SU-DHL-6 (cell line): Measurements from ENCODE around the gene MPC2.

Source experiments
- CTCF ChIP-seq: fragments of 200-600 bp; sonication (generic); IDR thresholded peaks from one replicate; pipeline ENCODE4 v1.5.1; 2017; ENCODE audit warnings: antibody characterized with exemption, mild to moderate bottlenecking, low read length, moderate library complexity; ENCODE audit not compliant: insufficient read depth, poor library complexity, severe bottlenecking
- EZH2phosphoT487 ChIP-seq: fragments of 200-600 bp; sonication (generic), shearing (Covaris generic); conservative IDR thresholded peaks from 2 replicates; pipeline ENCODE4 v1.6.1; 2018; ENCODE audit warnings: mild to moderate bottlenecking, antibody characterized with exemption, low read length, moderate library complexity, mixed read lengths

DNA sequence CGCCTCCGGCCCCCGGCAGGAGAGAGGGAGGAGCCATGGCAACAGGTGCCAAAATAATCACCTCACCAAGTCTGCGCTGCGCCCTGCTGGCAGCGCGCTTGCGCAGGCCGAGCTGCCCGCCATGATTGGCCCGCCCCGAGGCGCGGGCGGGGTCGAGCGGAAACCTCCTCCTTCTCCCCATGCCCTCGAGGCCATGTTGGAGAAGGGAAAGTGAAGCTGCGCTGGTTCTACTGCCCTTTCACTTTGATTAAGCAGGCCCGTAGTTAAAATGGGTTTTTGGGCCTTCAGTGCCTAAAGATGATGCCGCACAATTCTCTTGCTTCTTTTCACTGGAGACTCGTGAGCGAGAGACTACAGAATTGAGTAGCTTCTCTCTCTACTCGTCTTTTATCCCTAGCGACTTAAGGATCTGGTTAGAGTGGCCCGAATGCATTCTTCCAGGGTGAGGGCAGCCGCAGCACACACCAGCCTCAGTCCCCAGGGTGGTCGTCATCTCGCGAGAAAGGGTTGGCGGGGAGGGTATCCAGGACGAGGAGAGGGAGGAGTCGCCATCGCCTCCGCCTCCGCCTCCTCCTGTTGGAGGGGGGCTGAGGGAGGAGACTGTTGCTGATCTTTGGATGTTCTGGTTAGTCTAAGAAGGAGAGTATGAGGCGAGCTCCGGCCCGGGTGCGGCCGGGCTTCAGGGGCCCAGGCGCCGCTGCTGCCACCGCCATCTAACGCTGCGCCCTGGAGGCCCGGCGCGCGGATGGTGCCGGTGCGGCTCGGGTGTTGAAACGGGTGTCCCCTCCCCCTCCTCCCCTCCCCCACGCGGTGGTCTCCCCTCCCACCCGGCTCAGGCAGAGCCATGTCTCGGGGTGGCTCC lies 573 bp downstream of the MPC2 start, which contains the start of gene DCAF6:
- TF ChIP-seq CTCF (no peak), EZH2phosphoT487 (no peak)
